Kasumi-1 (cell line): Measurements from ENCODE around the gene TEKT3.

Experiments used
- DNase-seq, 2 experiments: peaks; one replicate each; lab custom pipeline; 2025; lab: John Stamatoyannopoulos, UW

TEKT3 gene

GRCh38 chr17:15341385-15341849 is at the start of gene TEKT3:
TEKT3 (minus strand) TSS chr17:15341597; CDS start chr17:15331585, 10,012 bp downstream.
- no peak for DNase-seq

GRCh38 chr17:15388356-15389041 is 47.1 kb upstream of the TEKT3 start:
- no peak for DNase-seq

GRCh38 chr17:15386083-15386482 is 44.7 kb upstream of the TEKT3 start:
- no peak for DNase-seq

- no peak for DNase-seq
These were observed 43.9 kb upstream of the TEKT3 start for GRCh38 chr17:15385305-15385704.

- DNase-seq = no peak
These were observed 42.9 kb upstream of the TEKT3 start for GRCh38 chr17:15384142-15384787.

- DNase-seq = no peak
These were observed 41.5 kb upstream of the TEKT3 start for GRCh38 chr17:15382914-15383313.

GRCh38 chr17:15381707-15382106 is 40.3 kb upstream of the TEKT3 start:
- no peak for DNase-seq

- no peak for DNase-seq
These were observed 39.0 kb upstream of the TEKT3 start for GRCh38 chr17:15380446-15380845.

- no peak for DNase-seq
These were observed 38.3 kb upstream of the TEKT3 start for GRCh38 chr17:15379659-15380058.

- no peak for DNase-seq
These were observed 36.8 kb upstream of the TEKT3 start for GRCh38 chr17:15378243-15378642.

GRCh38 chr17:15377616-15378015 is 36.2 kb upstream of the TEKT3 start:
- DNase-seq = no peak

- DNase-seq = no peak
These were observed 35.8 kb upstream of the TEKT3 start for GRCh38 chr17:15377200-15377599.

GRCh38 chr17:15371376-15372130 is 30.2 kb upstream of the TEKT3 start:
- DNase-seq = no peak

GRCh38 chr17:15368600-15368999 is 27.2 kb upstream of the TEKT3 start:
- DNase-seq = no peak

- no peak for DNase-seq
These were observed 24.6 kb upstream of the TEKT3 start for GRCh38 chr17:15366026-15366425.

GRCh38 chr17:15364615-15365014 is 23.2 kb upstream of the TEKT3 start:
- peak in 1 of 2 experiments; percentile 0 for DNase-seq

- no peak for DNase-seq
These were observed 22.3 kb upstream of the TEKT3 start for GRCh38 chr17:15363702-15364101.

GRCh38 chr17:15361592-15361991 is 20.2 kb upstream of the TEKT3 start:
- no peak for DNase-seq

GRCh38 chr17:15361151-15361550 is 19.8 kb upstream of the TEKT3 start:
- DNase-seq = no peak

- DNase-seq = no peak
These were observed 12.9 kb upstream of the TEKT3 start for GRCh38 chr17:15354256-15354655.

GRCh38 chr17:15351925-15352324 is 10.5 kb upstream of the TEKT3 start:
- no peak for DNase-seq

- DNase-seq = no peak
These were observed 10.1 kb upstream of the TEKT3 start for GRCh38 chr17:15351478-15351840.
